ENCODE measurements around the gene OR52E8.

Gene OR52E8

DNA sequence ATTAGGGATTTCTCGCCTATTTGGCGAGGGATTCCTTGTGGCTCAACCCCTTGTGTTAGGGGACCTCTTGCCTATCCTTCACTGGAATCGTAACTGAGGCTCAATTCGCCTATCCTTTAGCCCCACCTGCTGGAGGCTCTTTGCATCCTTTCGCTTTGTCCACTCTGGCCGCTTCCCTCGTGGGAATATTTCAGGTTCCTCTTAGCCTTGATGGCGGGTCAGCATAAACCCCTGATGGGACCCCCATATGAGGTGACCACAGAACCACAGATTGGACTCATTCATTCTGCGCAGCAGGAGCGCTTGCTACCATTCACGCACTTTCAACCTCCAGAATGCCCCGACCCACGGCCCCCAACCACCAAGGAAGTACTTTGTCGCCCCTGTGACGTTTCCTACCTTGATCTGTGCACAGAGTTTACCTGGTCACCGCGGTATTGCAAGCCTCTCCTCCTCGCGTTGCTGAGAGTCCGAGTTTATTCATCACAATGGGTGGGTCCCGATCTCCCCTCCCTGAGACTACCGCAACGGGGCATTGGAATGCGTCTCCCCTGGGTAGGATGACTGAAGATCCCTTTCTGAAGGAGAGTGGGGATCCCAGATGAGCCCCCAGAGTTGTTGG lies 48.9 kb downstream of the OR52E8 start, which contains the start of gene OR52N2:
OR52N2 (plus strand) TSS at position 425 of the 622 bp plus-strand sequence. CDS start 11,412 bp downstream, outside the sequence.
- DNase-seq (ENCODE audit: low read depth in 2 of 2, low spot score in 1 of 2): peak; percentile 37 to 46

DNA sequence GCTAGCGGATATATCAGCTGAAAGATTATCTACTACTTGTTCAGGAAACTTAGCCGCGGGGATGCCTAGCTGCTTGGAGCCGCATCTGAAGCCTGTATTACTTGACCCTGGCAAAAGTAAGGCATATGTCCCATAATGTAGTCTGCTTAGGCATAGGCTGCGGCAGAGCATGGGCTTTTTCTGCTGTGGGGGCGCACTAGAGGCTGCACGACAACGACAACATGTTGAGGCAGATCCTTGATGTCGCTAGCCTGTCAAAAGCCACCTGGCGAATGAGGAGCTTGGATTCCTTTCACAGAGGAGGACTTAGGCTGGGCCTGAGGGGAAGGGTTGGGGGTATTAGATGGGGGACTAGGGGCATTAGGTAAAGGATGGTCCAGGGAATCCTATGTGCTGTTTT lies 49.9 kb downstream of the OR52E8 start:
- no peak for DNase-seq (ENCODE audit: low read depth in 2 of 2, low spot score in 1 of 2)

Measured in stimulated activated CD8-positive, alpha-beta memory T cell treated with anti-CD3 and anti-CD28 coated beads, Interleukin-4, amount 100 ng/mL, for 4 hours (primary cell).